Sigmoid colon (tissue), 7 donors: Measurements from ENCODE around the gene CDC42EP3. TPM values are rescaled to one million over a fixed set of nuclear protein-coding genes. Genes with fewer than 3 reads are reported as not detected.

Source experiments
- DNase-seq: peaks from one replicate; pipeline ENCODE4 v3.0.0-alpha.2; 2019
- H3K27ac ChIP-seq, 4 donors: fragments of 200-600 bp; sonication (generic); one replicate each; pipeline ENCODE4 v1.5.1; 2016 to 2019; ENCODE audit warnings: mild to moderate bottlenecking in 1 of 4
- H3K27me3 ChIP-seq, 3 donors: fragments of 200-600 bp; sonication (generic); one replicate each; pipeline ENCODE4 v1.5.1; 2019; ENCODE audit warnings: mild to moderate bottlenecking in 1 of 3
- H3K36me3 ChIP-seq, 4 donors: fragments of 200-600 bp; sonication (generic); one replicate each; pipeline ENCODE4 v1.5.1; 2016 to 2019
- H3K4me1 ChIP-seq, 4 donors: fragments of 200-600 bp; sonication (generic); one replicate each; pipeline ENCODE4 v1.5.1; 2017 to 2019
- H3K4me3 ChIP-seq, 4 donors: fragments of 200-600 bp; sonication (generic); one replicate each; pipeline ENCODE4 v1.5.1; 2017 to 2019; ENCODE audit warnings: mild to moderate bottlenecking in 2 of 4, moderate library complexity in 1 of 4
- H3K9me3 ChIP-seq, 4 donors: fragments of 200-600 bp in 3 of 4; sonication (generic) in 3 of 4; one replicate each; pipeline versions ENCODE4 v1.5.1 to v1.6.1; 2013 to 2019
- CTCF ChIP-seq, 4 experiments: fragments of 450-650 bp in 3 of 4; fragments of 200-600 bp in 1 of 4; IDR thresholded peaks; one replicate each; pipeline ENCODE4 v1.5.1; 2016 to 2019; ENCODE audit warnings: antibody characterized with exemption in 4 of 4, mild to moderate bottlenecking in 3 of 4, moderate library complexity in 2 of 4
- EP300 ChIP-seq, 4 donors: sonication (generic); formaldehyde crosslinking; IDR thresholded peaks; one replicate each; pipeline ENCODE4 v1.6.1; 2017; ENCODE audit warnings: antibody characterized with exemption in 4 of 4
- POLR2A ChIP-seq, 2 donors: fragments of 450-650 bp; IDR thresholded peaks; one replicate each; pipeline ENCODE4 v1.6.1; 2016; ENCODE audit warnings: antibody characterized with exemption in 2 of 2, mild to moderate bottlenecking in 2 of 2, moderate library complexity in 2 of 2
- POLR2AphosphoS5 ChIP-seq, 4 donors: sonication (generic); formaldehyde crosslinking; IDR thresholded peaks; one replicate each; pipeline ENCODE4 v1.6.1; 2017; ENCODE audit warnings: antibody characterized with exemption in 4 of 4
- WGBS, 2 donors: extraction: QIAGEN DNeasy Blood & Tissue Kit; methylation state at CpG; one replicate each; pipeline ENCODE4 v1.1.7; 2013; 5-methylcytosine and 5-hydroxymethylcytosine counted together
- intact Hi-C: fragments of 100-400 bp; cut with DNase I; formaldehyde crosslinking; loops from one replicate; pipeline ENCODE4 v1.15.1; 2023
- polyA plus RNA-seq, 3 donors: library from polyadenylated mRNA; stranded (reverse); fragments of 200-250 nt; gene quantifications; one replicate each; pipeline ENCODE4 v1.2.3, GENCODE V29; 2013
- total RNA-seq, 4 donors: library from RNA; depleted of rRNA; stranded (reverse); fragments of >200 nt; gene quantifications; one replicate each; pipeline ENCODE4 v1.1.0, GENCODE V29; 2016
- donor health status: healthy with polysubstance abuse.
- donor health status: Bipolar disorder and iron deficiency.
- donor health status: healthy.

CDC42EP3 gene
- total and polyA plus RNA-seq, 7 donors = 10.9 to 84.5 (median 41.1) TPM

DNA sequence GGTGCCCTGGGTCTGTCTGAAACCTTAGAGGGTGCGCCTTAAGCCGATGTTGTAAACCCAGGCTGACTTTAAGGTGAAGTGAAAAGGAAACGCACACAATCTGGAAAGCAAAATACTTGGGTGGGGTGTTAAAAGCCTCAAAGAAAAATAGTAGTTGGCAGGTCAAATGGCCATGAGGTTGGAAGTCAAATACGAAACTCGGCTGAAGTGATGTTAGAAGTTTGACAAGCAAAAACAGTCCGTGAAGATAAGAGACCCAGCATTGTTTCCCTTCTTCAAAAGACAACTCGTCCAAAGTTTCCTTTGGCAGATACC is 1.4 kb upstream of the CDC42EP3 start:
- Histone ChIP-seq H3K36me3 (no peaks in the 10 kb centered on the region), H3K27ac (peak overlapping the region; percentile 93 to 99 (median 96)), H3K9me3 (no peaks in the 10 kb centered on the region), H3K4me1 (peaks cover 0 to 34% (median 11%) of the 10 kb centered on the region in 4 donors), H3K27me3 (no peaks in the 10 kb centered on the region), H3K4me3 (peak overlapping the region; percentile 83 to 97 (median 94))
- 10 to 30% methylated on average over 7 of the region's 7 CpGs for WGBS, 2 donors
- DNase-seq = no peak
- TF ChIP-seq EP300 (IDR thresholded peaks at IDR 0.05) (no peak), POLR2A (IDR thresholded peaks at IDR 0.05) (no peak), CTCF (IDR thresholded peaks at IDR 0.05) (no peak), POLR2AphosphoS5 (IDR thresholded peaks at IDR 0.05) (no peak)
- intact Hi-C loops = loop anchor here (2.0 to 5.0 kb wide), 3 partner anchors 160 to 199 kb away; no protein-coding TSS in a partner anchor

GRCh38 chr2:37672104-37672869 is 845 bp upstream of the CDC42EP3 start:
- no peaks in the 10 kb centered on the region for H3K27me3 ChIP-seq
- H3K4me1 ChIP-seq = peaks cover 0 to 40% (median 16%) of the 10 kb centered on the region in 4 donors
- intact Hi-C loops = loop anchor here (2.0 to 5.0 kb wide), 3 partner anchors 161 to 200 kb away; no protein-coding TSS in a partner anchor

DNA sequence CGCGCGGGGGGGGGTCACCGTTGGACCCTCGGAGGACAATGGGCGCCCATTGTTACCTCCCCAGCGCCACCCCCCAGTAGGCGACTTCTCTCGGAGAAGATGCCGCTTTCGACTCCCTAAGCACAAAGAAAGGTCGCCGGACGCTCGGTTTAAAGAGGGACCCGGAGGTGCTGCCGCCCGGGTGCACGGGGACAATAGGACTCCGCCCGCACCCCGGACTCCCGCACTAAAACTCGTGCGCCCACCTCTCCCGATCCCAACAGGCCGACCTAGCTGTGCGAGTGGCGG is 318 bp upstream of the CDC42EP3 start:
- Histone ChIP-seq H3K27me3 (no peaks in the 10 kb centered on the region), H3K4me1 (peaks cover 0 to 45% (median 22%) of the 10 kb centered on the region in 4 donors), H3K27ac (peak overlapping the region; percentile 93 to 99 (median 96)), H3K9me3 (no peaks in the 10 kb centered on the region), H3K36me3 (no peaks in the 10 kb centered on the region), H3K4me3 (peak overlapping the region; percentile 83 to 97 (median 94))
- DNase-seq = peak; percentile 69
- whole genome bisulfite sequencing, 2 donors = 0% methylated on average over 29 of the region's 29 CpGs
- intact Hi-C loops = loop anchor here (2.0 to 5.0 kb wide), 5 partner anchors 107 to 257 kb away; no protein-coding TSS in a partner anchor
- no peak for TF ChIP-seq POLR2A (IDR thresholded peaks at IDR 0.05)
- no peak for TF ChIP-seq EP300 (IDR thresholded peaks at IDR 0.05)
- no peak for TF ChIP-seq CTCF (IDR thresholded peaks at IDR 0.05)
- no peak for TF ChIP-seq POLR2AphosphoS5 (IDR thresholded peaks at IDR 0.05)

More at GRCh38 chr2:37672104-37672869, 845 bp upstream of the CDC42EP3 start:
- Histone ChIP-seq H3K4me3 (peak overlapping the region; percentile 83 to 97 (median 94)), H3K27ac (peak overlapping the region; percentile 93 to 99 (median 96)), H3K36me3 (no peaks in the 10 kb centered on the region), H3K9me3 (no peaks in the 10 kb centered on the region)
- DNase-seq = peak; percentile 82
- peak; percentile 24 to 25 for TF ChIP-seq POLR2A (IDR thresholded peaks at IDR 0.05)
- TF ChIP-seq EP300 (IDR thresholded peaks at IDR 0.05) = peak in 1 of 4 donors; percentile 4
- TF ChIP-seq CTCF (IDR thresholded peaks at IDR 0.05) = no peak
- TF ChIP-seq POLR2AphosphoS5 (IDR thresholded peaks at IDR 0.05) = peak in 2 of 4 donors; percentile 58 to 78
- WGBS, 2 donors = 1% methylated on average over 69 of the region's 69 CpGs

DNA sequence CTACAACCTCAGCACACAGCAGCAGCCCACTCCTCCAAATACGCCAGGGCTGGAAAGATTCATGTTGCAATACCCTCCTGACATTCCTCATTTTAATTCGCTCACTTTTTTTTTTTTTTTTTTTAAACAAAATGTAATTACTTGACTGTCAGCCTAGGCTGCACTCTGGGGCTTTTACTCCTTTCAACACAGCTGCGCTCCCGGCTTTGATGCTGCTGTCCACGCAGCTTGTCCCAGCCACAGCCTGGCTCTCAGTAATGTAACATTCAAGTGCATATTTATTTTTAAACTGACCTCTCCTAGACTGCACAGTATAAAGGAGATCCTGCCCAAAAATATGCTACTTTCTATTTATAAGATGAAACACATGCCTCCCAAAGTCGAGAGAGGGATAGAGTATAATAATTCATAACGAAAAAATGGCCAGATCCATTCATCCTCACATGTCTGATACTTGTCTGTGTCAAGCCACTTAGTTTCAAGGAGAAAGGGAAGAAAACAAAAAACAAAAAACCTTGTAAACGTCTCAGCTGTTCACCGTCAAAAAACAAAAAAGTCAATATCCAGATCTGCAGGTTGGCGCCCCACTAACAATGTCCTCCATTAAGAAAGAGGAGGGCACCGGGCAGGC is 949 bp downstream of the CDC42EP3 start:
- TF ChIP-seq POLR2A (IDR thresholded peaks at IDR 0.05) (no peak), POLR2AphosphoS5 (IDR thresholded peaks at IDR 0.05) (peak in 1 of 4 donors; percentile 17), CTCF (IDR thresholded peaks at IDR 0.05) (no peak)
- 10 to 22% methylated on average over 11 of the region's 11 CpGs for WGBS, 2 donors
- Histone ChIP-seq H3K9me3 (no peaks in the 10 kb centered on the region), H3K27ac (peak overlapping the region; percentile 93 to 99 (median 96)), H3K27me3 (no peaks in the 10 kb centered on the region), H3K4me1 (peaks cover 0 to 58% (median 33%) of the 10 kb centered on the region in 4 donors), H3K36me3 (no peaks in the 10 kb centered on the region), H3K4me3 (peak overlapping the region; percentile 83 to 97 (median 94))
- intact Hi-C loops = loop anchor here (2.0 to 5.0 kb wide), 4 partner anchors 108 to 256 kb away; no protein-coding TSS in a partner anchor
- DNase-seq = peak; percentile 72
